ENCODE measurements around the gene NRXN2. TPM values are rescaled to one million over a fixed set of nuclear protein-coding genes. Genes with fewer than 3 reads are reported as not detected.

NRXN2 gene
- total and polyA plus RNA-seq, 2 of the 13 experiments (the other 11 are each of a cell fraction or from before 2014, with no cell fraction given), result not detected

GRCh38 chr11:64724863-64725532, 2.0 kb upstream of the NRXN2 start (continued):
- TF ChIP-seq PAXIP1 (CRISPR knock-in tag; conservative IDR thresholded peaks at IDR 0.05), result peak; percentile 24; the same call in 1 of the 2 replicates
- TF ChIP-seq HNF4A (CRISPR knock-in tag; IDR thresholded peaks at IDR 0.05), result peak; percentile 88
- TF ChIP-seq BCL6 (CRISPR knock-in tag; IDR thresholded peaks at IDR 0.05), result no peak
- peak; percentile 69 for TF ChIP-seq CEBPG (CRISPR knock-in tag; IDR thresholded peaks at IDR 0.05)
- 0 out of 2 replicates have a peak, but pooled peaks have one; percentile 19 for TF ChIP-seq THAP11 (CRISPR knock-in tag; IDR thresholded peaks at IDR 0.05)
- TF ChIP-seq ZNF879 (CRISPR knock-in tag; IDR thresholded peaks at IDR 0.05), result no peak
- TF ChIP-seq NCOR1 (IDR thresholded peaks at IDR 0.05; ENCODE audit: borderline replicate concordance, low read length), result peak; percentile 52; the same call in 1 of the 2 replicates
- peak; percentile 74 for TF ChIP-seq NR2F6 (IDR thresholded peaks at IDR 0.05)
- TF ChIP-seq NR2F6 (CRISPR knock-in tag; IDR thresholded peaks at IDR 0.05), result peak; percentile 75
- peak; percentile 19; the same call in 1 of the 2 replicates for TF ChIP-seq ZNF788 (CRISPR knock-in tag; IDR thresholded peaks at IDR 0.05; ENCODE audit: borderline replicate concordance)
- TF ChIP-seq KDM6A (CRISPR knock-in tag; IDR thresholded peaks at IDR 0.05; ENCODE audit: low read depth), result no peak
- peak; percentile 33; the same call in 1 of the 2 replicates for TF ChIP-seq GATAD2A (CRISPR knock-in tag; IDR thresholded peaks at IDR 0.05)
- peak; percentile 68; the same call in 1 of the 2 replicates for TF ChIP-seq ZNF646 (CRISPR knock-in tag; IDR thresholded peaks at IDR 0.05)
- no peak for TF ChIP-seq HMG20B (CRISPR knock-in tag; conservative IDR thresholded peaks at IDR 0.05)
- no peak for TF ChIP-seq ZMYM2 (CRISPR knock-in tag; IDR thresholded peaks at IDR 0.05)
- no peak for TF ChIP-seq ZNF691 (CRISPR knock-in tag; IDR thresholded peaks at IDR 0.05; ENCODE audit: borderline replicate concordance, low read depth)
- no peak for TF ChIP-seq ZNF10 (CRISPR knock-in tag; IDR thresholded peaks at IDR 0.05; ENCODE audit: borderline replicate concordance, low read depth)
- TF ChIP-seq MNT (IDR thresholded peaks at IDR 0.05), result peak; percentile 71
